Small intestine (tissue), 7 donors: ENCODE measurements around the gene DEDD2. TPM values are rescaled to one million over a fixed set of nuclear protein-coding genes. Genes with fewer than 3 reads are reported as not detected.
A peak's percentile ranks its signal among the peaks of the same experiment; 100 is the strongest.

Source experiments
- DNase-seq, 2 donors: peaks; one replicate each; pipeline versions ENCODE4 v3.0.0 to v3.0.0-alpha.2; 2013
- FAIRE-seq: peaks from 2 replicates; lab custom pipeline; 2012; peaks lifted over from hg19 to GRCh38; lab: Jason Lieb, UNC
- H3K27ac ChIP-seq, 3 donors: one replicate each; pipeline ENCODE4 v1.5.1; 2013; ENCODE audit warnings: low read length in 2 of 3, mild to moderate bottlenecking in 2 of 3, control low read depth in 1 of 3, inconsistent platforms in 1 of 3, low read depth in 1 of 3, moderate library complexity in 1 of 3
- H3K27me3 ChIP-seq, 3 donors: one replicate each; pipeline ENCODE4 v1.6.1; 2013; ENCODE audit warnings: low read length in 3 of 3, inconsistent platforms in 1 of 3; ENCODE audit not compliant: control insufficient read depth in 3 of 3, insufficient read depth in 3 of 3
- H3K36me3 ChIP-seq, 3 donors: one replicate each; pipeline ENCODE4 v1.6.1; 2013; ENCODE audit warnings: low read length in 3 of 3, inconsistent platforms in 1 of 3, low read depth in 1 of 3, mild to moderate bottlenecking in 1 of 3, moderate library complexity in 1 of 3; ENCODE audit not compliant: control insufficient read depth in 3 of 3, insufficient read depth in 2 of 3
- H3K4me1 ChIP-seq, 3 donors: one replicate each; pipeline ENCODE4 v1.6.1; 2013; ENCODE audit warnings: low read length in 2 of 3, inconsistent platforms in 1 of 3, low read depth in 1 of 3, mild to moderate bottlenecking in 1 of 3, moderate library complexity in 1 of 3; ENCODE audit not compliant: control insufficient read depth in 3 of 3, insufficient read depth in 2 of 3
- H3K4me3 ChIP-seq, 3 donors: one replicate each; pipeline ENCODE4 v1.5.1; 2013; ENCODE audit warnings: low read length in 3 of 3, control low read depth in 1 of 3, inconsistent platforms in 1 of 3, low read depth in 1 of 3, mild to moderate bottlenecking in 1 of 3, moderate library complexity in 1 of 3
- H3K9me3 ChIP-seq, 2 donors: one replicate each; pipeline ENCODE4 v1.6.1; 2013; ENCODE audit warnings: low read depth in 1 of 2, low read length in 1 of 2; ENCODE audit not compliant: control insufficient read depth in 2 of 2, insufficient read depth in 1 of 2
- WGBS, 3 donors: extraction: QIAGEN DNeasy Blood & Tissue Kit; methylation state at CpG; one replicate each; pipeline ENCODE4 v1.1.7; 2013; 5-methylcytosine and 5-hydroxymethylcytosine counted together
- polyA plus RNA-seq, 4 donors: library from polyadenylated mRNA; stranded (reverse) in 3 of 4; unstranded in 1 of 4; fragments of 200-250 nt in 3 of 4; fragments of 120-200 nt in 1 of 4; gene quantifications; one replicate each; pipeline versions ENCODE4 v1.2.1 to v1.2.3, GENCODE V29; 2013
- donor health status: healthy with polysubstance abuse.
- donor health status: control.
- donor health status: control.
- donor health status: Bipolar disorder and iron deficiency.
- donor health status: healthy.

Gene DEDD2
- polyA plus RNA-seq, 4 donors, result 22.8 to 41.3 (median 37.8) TPM

DNA sequence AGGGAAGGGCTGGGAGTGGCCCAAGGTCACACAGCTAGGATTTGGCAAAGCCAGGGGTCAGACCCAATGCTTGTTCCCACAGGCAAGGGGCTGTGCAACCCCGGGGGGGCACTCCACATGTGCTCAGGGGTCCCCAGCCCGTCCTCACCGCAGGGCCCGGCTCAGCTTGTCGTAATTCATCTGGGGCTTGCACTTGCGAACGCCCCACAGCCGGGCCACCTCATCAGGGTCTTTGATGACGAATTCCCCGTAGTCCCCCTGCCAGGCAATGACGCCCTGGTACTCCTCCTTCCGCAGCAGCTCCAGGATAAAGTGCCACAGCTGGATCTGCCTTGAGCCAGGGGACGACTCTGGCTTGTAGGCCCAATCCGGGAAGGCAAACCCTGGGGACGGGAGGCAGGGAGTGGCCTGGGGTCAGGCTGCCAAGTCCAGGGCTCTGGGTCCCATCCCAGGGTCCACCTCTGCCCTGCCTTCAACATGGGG is 32.7 kb upstream of the DEDD2 start:
- Histone ChIP-seq H3K36me3 (peaks cover 3 to 65% (median 5%) of the 10 kb centered on the region in 3 donors), H3K4me3 (no peak overlapping the region), H3K27me3 (no peaks in the 10 kb centered on the region), H3K4me1 (peaks cover 8 to 28% (median 16%) of the 10 kb centered on the region in 3 donors), H3K27ac (peak overlapping the region in 2 of 3 donors; percentile 15 to 46), H3K9me3 (no peaks in the 10 kb centered on the region)
- no peak for FAIRE-seq
- DNase-seq, result no peak
- 60 to 74% (median 74%) methylated on average over 15 of the region's 15 CpGs for WGBS, 3 donors

GRCh38 chr19:42249769-42250168 is 32.3 kb upstream of the DEDD2 start:
- no peaks in the 10 kb centered on the region for H3K27me3 ChIP-seq
- no peak overlapping the region for H3K4me3 ChIP-seq
- peaks cover 8 to 32% (median 16%) of the 10 kb centered on the region in 3 donors for H3K4me1 ChIP-seq
- H3K27ac ChIP-seq, result peak overlapping the region in 1 of 3 donors; percentile 15
- FAIRE-seq, result no peak
- no peak for DNase-seq
- no peaks in the 10 kb centered on the region for H3K9me3 ChIP-seq
- 59 to 79% (median 66%) methylated on average over 6 of the region's 6 CpGs for WGBS, 3 donors
- peaks cover 3 to 65% (median 5%) of the 10 kb centered on the region in 3 donors for H3K36me3 ChIP-seq

DNA sequence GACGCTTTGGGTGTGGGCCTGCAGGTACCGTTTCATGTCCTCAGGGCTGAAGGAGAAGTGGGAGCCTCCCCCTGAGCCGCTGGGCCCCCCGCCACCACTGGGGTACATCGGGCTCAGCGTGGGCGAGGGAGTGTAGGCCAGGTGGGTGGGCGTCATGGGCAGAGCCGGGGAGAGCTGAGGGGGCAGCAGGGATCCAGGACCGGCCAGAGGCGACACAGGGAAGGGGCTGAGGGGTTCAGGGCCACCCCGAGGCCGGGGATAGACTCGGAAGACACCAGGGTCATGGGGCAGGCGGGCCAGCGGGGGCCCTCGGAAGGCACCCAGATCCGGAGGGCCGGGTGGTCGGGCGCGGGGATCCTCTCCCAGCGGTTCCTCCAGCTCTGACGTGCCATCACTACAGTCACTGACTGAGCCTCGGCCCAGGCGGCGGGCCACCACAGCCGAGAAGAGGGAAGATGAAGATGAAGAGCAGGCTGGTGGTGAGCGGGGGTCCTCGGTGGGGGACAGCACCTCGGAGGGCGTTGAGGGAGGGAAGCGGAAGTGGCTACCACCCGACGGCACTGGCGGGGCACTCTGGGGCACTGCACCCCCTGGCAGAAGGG is 31.8 kb upstream of the DEDD2 start:
- no peak for DNase-seq
- Histone ChIP-seq H3K4me1 (peaks cover 8 to 32% (median 16%) of the 10 kb centered on the region in 3 donors), H3K27me3 (no peaks in the 10 kb centered on the region), H3K4me3 (no peak overlapping the region), H3K36me3 (peaks cover 3 to 65% (median 5%) of the 10 kb centered on the region in 3 donors), H3K9me3 (no peaks in the 10 kb centered on the region), H3K27ac (no peak overlapping the region)
- WGBS, 3 donors, result 84 to 89% (median 85%) methylated on average over 28 to 36 of the region's 36 CpGs
- no peak for FAIRE-seq

- Histone ChIP-seq H3K27ac (no peak overlapping the region), H3K4me1 (peaks cover 8 to 38% (median 16%) of the 10 kb centered on the region in 3 donors), H3K4me3 (no peak overlapping the region), H3K9me3 (no peaks in the 10 kb centered on the region), H3K27me3 (no peaks in the 10 kb centered on the region), H3K36me3 (peaks cover 3 to 65% (median 5%) of the 10 kb centered on the region in 3 donors)
- WGBS, 3 donors, result 86 to 88% (median 86%) methylated on average over 36 to 41 of the region's 41 CpGs
- FAIRE-seq, result no peak
- no peak for DNase-seq
Measured at GRCh38 chr19:42248270-42249148, 31.0 kb upstream of the DEDD2 start.

DNA sequence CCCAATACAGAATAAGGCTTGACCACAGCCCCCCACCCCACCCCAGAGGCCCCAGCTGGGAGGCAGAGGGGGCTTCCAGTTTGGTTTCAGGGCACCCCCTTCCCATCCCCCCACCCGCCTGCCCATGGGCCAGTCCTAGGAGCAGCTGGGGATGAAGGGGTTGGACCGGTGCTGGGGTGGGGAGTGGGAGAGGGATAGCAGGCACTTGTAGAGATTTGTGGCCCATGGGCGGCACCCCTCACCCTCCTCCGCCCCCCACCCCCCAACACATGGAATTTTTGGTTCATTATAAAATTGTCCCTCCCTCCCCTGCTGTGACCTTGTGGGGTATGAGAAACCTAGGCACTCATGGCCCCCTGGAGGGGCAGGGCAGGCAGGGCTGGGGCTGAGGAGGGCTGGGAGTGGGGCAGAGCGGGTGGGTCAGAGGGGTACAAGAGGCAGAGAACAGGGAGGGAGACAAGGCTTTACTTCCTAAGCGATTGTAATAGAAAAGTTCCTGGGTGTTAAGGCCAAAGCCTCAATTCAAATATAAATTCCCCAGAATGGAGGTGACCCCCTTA is 30.2 kb upstream of the DEDD2 start:
- FAIRE-seq (no peak), DNase-seq (no peak)
- H3K4me1 ChIP-seq, result peaks cover 8 to 37% (median 16%) of the 10 kb centered on the region in 3 donors
- H3K27me3 ChIP-seq, result no peaks in the 10 kb centered on the region
- H3K9me3 ChIP-seq, result no peaks in the 10 kb centered on the region
- no peak overlapping the region for H3K4me3 ChIP-seq
- no peak overlapping the region for H3K27ac ChIP-seq
- peaks cover 3 to 61% (median 5%) of the 10 kb centered on the region in 3 donors for H3K36me3 ChIP-seq
- WGBS, 3 donors, result 89 to 96% (median 92%) methylated on average over 5 to 6 of the region's 6 CpGs

DNA sequence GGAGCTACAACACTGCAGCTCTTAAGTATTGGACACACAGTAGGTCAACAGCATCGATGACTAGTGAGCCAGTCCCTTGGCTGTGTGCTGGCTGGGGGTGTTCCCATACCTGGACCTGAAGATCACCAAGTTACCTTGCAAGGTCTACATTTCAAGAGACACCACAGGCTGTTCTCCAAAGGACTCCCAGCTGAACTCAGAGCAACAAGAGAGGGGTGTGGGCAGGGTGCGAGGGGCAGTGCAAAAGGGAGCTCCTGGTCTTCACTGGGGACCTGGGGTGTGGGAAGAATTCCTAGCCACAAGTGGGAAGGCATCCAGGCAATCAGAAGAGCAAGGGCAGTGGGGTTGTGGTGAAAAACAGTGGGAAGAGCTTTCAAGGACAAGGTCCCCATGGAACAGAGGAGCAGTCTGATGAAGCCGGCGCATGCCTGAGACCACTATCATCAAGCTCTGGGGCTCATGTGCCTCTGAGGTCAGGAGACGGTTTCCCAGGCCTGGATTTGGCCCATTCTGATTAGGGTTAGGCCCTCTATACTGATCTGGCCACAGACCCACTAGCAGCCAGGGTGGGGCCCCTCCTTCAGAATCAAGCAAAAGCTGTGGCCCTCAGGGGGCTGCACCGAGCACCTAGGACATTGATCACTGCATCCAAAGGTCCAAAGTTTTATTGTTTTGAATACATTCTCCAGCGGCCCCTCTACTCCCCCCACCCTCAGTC is 29.6 kb upstream of the DEDD2 start:
- Histone ChIP-seq H3K9me3 (no peaks in the 10 kb centered on the region), H3K4me3 (no peak overlapping the region), H3K27me3 (no peaks in the 10 kb centered on the region), H3K36me3 (peaks cover 3 to 56% (median 5%) of the 10 kb centered on the region in 3 donors), H3K4me1 (peaks cover 7 to 31% (median 11%) of the 10 kb centered on the region in 3 donors), H3K27ac (peak overlapping the region in 1 of 3 donors; percentile 33)
- no peak for DNase-seq
- FAIRE-seq, result no peak
- 55 to 79% (median 70%) methylated on average over 7 of the region's 7 CpGs for WGBS, 3 donors

GRCh38 chr19:42246143-42246921 is 28.9 kb upstream of the DEDD2 start:
- H3K27me3 ChIP-seq, result no peaks in the 10 kb centered on the region
- FAIRE-seq (no peak), DNase-seq (peak; percentile 67 to 68)
- peak overlapping the region in 1 of 3 donors; percentile 56 for H3K27ac ChIP-seq
- H3K9me3 ChIP-seq, result no peaks in the 10 kb centered on the region
- H3K36me3 ChIP-seq, result peaks cover 3 to 48% (median 5%) of the 10 kb centered on the region in 3 donors
- no peak overlapping the region for H3K4me3 ChIP-seq
- WGBS, 3 donors, result 21 to 35% (median 28%) methylated on average over 10 of the region's 10 CpGs
- H3K4me1 ChIP-seq, result peaks cover 2 to 28% (median 7%) of the 10 kb centered on the region in 3 donors
